ENCODE results near the gene CCDC152. TPM values are rescaled to one million over a fixed set of nuclear protein-coding genes. Genes with fewer than 3 reads are reported as not detected.

Gene CCDC152
- total RNA-seq, 4 donors from 2014 or later: 1.2 to 5.4 (median 1.7) TPM

GRCh38 chr5:42760426-42760825 lies 3.8 kb downstream of the CCDC152 start:
- TF ChIP-seq CTCF (IDR thresholded peaks at IDR 0.05; ENCODE audit: low read depth): no peak

GRCh38 chr5:42761791-42762190 lies 5.2 kb downstream of the CCDC152 start:
- TF ChIP-seq CTCF (IDR thresholded peaks at IDR 0.05; ENCODE audit: low read depth): no peak

- TF ChIP-seq CTCF (IDR thresholded peaks at IDR 0.05; ENCODE audit: low read depth): no peak
Measured at GRCh38 chr5:42767491-42768105, 11.0 kb downstream of the CCDC152 start.

GRCh38 chr5:42768106-42768504 lies 11.5 kb downstream of the CCDC152 start:
- TF ChIP-seq CTCF (IDR thresholded peaks at IDR 0.05; ENCODE audit: low read depth): no peak

- no peak for TF ChIP-seq CTCF (IDR thresholded peaks at IDR 0.05; ENCODE audit: low read depth)
Measured at GRCh38 chr5:42770003-42770402, 13.4 kb downstream of the CCDC152 start.

GRCh38 chr5:42772265-42772993 lies 15.8 kb downstream of the CCDC152 start:
- no peak for TF ChIP-seq CTCF (IDR thresholded peaks at IDR 0.05; ENCODE audit: low read depth)

- TF ChIP-seq CTCF (IDR thresholded peaks at IDR 0.05; ENCODE audit: low read depth): no peak
Measured at GRCh38 chr5:42779083-42779482, 22.5 kb downstream of the CCDC152 start.

All from subcutaneous adipose tissue (tissue), 4 donors.